ENCODE data around the gene TPM2. TPM values are rescaled to one million over a fixed set of nuclear protein-coding genes. Genes with fewer than 3 reads are reported as not detected.

Gene TPM2
- total RNA-seq, 1 donor from 2014 or later = 2,993 TPM

DNA sequence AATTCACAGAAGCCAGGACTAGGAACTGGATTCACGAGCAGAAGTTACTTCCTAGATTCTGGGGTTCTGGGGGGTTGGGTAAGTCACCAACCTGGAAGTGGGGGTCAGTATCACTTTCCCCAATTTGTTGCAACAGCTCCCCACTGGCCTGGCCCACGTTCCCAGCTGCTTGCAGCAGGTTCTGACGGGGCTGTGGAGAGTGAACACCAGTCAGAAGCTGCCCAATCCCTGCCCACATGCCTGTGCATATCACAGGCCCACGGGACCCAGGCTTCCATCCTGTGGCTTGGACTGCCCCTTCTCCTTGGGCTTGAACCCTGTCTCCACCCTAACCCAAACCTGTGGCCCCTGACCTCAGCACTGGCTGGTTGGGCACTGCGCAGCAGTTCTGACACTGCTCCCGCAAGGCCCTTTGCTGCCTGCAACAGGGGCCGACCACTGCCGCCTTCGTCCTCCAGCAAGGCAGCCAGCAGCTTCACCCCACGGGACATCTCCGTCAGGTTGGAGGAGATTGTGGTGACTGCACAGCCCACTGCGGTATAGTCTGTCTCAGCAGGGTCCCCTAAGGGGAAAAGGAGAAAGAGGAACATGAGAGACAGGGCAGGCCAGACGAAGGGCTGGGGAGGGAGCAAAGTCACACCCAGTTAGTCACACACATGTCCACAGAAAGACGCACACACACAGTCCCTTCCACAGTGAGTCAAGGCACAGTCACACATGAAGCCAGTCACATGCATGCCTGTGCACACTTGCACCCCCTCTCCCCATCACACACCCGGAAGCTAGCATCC lies 29.2 kb upstream of the TPM2 start:
- DNase-seq (ENCODE audit: low spot score) = no peak

GRCh38 chr9:35717132-35717870 lies 27.6 kb upstream of the TPM2 start:
- no peak for DNase-seq (ENCODE audit: low spot score)

DNA sequence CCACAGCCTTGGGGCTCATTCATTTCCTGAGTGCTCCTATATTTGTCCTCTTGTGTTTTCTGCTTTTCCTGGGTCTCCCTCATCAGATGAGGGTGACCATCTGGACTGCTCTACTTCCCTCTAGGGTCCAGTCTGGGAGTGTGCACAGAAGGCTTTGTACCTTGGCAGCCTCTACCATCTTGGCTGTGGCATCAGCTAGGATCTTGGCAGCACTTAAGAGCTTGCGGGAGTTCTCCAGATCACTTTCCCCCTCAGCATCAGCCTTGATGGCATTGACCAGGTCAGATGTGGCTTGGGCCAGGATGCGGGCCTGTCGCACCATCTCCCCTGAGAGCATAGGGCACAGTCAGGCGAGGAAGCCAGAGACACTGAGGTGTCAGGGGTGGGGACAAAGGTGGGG lies 26.5 kb upstream of the TPM2 start:
- DNase-seq (ENCODE audit: low spot score) = no peak

DNA sequence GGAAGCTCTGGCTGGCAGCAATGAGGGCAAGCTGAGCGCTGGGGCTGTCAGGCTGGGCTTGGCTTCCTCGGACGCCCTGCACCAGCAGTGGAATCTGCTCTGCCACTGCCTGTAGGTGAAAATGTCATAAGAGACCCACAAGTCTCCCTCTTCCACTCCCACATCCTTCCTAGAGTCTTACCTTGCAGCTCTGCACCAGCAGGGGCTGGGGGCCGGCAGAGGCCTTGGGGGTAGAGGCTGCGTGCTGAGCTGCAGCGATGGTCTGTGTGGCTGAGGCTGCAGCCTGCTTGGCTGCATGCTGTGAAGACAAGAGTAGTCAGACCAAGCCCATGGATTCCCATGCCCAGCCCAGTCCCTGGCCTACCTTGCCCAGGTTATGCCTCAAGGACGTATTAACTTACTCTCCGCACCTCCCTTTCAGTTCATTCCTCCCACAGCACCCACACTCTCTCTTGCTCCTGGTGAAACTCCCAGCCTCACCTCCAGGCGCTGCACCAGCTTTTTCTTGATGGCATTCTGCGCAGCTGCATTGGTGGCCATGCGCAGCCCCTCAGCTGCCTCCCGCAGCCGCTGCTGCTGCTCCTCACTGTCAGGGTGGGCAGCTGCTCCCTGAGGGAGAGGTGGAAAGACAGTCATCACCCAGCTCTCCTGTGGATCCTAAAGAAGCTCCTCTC lies 25.0 kb upstream of the TPM2 start:
- no peak for DNase-seq (ENCODE audit: low spot score)

GRCh38 chr9:35714123-35714522 lies 24.4 kb upstream of the TPM2 start:
- no peak for DNase-seq (ENCODE audit: low spot score)

DNA sequence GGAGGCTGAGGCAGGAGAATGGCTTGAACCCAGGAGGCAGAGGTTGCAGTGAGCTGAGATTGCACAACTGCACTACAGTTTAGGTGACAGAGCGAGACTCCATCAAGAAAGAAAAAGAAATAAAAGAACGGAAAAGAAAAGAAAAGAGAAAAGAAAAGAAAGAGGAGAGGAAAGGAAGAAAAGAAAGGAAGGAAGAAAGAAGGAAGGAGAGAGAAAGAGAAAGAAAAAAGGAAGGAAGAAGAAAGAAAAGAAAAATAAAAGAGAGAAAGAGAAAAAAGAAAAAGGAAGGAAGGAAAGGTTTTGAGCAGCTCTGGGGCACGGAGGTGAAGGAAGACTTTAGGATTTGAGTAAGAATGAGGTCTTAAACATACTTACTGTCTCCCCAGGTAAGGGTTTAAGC lies 23.9 kb upstream of the TPM2 start:
- DNase-seq (ENCODE audit: low spot score) = no peak

GRCh38 chr9:35712762-35713400 lies 23.2 kb upstream of the TPM2 start:
- DNase-seq (ENCODE audit: low spot score) = no peak

DNA sequence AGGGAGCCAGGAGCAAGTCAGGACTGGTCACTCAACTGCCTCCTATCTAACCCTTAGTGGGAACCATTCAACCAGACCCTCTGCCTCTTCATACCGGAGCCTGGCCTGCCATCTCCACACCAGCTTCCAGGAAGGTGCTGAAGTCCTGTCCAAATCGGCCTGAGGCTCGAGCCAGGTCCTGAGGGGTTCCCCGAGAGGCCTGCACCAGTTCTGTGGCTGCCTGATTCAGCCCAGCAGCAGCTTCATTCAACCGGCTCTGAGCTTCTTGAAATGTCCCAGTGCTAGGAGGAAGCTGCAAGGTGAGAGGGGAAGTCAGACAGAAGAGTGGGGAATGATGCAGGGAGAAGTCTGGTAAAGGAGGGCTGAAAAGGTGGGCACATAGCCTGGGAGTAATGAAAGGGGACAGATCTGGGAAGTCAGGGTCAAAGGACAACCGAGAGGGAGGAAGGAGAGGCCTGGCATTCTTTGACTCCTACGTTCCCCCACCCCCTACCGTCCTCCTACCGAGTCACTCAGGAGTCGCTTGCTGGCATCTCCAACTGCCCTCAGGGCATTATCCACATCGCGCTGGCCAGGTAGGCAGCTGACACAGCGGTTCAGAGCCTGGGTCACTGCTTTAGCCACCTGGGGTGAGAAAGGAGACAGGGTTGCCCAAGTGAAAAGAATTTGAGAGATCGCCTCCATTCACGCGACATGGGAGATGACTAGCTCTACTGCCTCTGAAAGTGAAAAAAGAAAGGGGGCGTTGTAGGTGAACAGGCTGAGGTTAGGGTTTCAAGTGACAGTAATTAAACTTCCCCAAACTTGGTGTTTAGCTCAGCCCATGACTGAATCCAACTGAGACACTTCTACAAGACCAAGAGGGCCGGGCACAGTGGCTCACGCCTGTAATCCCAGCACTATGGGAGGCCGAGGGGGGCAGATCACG lies 22.0 kb upstream of the TPM2 start:
- no peak for DNase-seq (ENCODE audit: low spot score)

DNA sequence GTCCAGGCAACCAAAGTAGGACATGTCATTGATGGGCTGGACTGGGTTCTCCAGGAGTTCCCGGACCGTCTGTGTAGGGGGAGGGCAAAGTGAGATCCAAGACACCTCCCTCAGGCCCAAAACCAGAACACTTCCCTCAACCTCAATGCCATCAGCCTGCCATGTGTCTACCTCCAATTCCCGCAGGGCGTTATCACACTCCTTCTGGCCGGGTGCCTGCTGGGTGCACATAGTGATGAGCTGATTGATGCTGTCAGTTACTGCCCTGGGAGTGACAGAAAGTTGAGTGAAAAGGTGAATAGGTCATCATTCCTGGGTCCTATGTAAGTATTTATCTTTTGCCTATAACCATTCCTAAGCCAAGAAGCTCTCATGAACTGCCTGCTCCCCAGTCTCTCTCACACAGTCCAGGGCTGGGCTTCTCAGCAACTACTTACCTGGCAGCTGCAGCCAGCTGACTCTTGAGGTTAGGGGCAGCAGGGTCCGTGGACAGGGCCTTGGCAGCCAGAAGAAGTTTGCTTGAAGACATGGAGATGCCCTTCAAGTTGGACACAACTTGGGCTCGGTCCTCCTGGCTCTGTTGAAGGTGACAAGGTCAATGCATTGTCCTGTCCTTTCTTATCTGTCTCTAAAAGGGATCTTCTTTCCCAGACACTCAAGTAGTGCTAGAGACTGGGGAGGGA lies 21.2 kb upstream of the TPM2 start:
- DNase-seq (ENCODE audit: low spot score) = no peak

- no peak for DNase-seq (ENCODE audit: low spot score)
Observed at GRCh38 chr9:35708146-35708545, 18.4 kb upstream of the TPM2 start.

GRCh38 chr9:35706951-35707350 lies 17.2 kb upstream of the TPM2 start:
- DNase-seq (ENCODE audit: low spot score) = no peak

DNA sequence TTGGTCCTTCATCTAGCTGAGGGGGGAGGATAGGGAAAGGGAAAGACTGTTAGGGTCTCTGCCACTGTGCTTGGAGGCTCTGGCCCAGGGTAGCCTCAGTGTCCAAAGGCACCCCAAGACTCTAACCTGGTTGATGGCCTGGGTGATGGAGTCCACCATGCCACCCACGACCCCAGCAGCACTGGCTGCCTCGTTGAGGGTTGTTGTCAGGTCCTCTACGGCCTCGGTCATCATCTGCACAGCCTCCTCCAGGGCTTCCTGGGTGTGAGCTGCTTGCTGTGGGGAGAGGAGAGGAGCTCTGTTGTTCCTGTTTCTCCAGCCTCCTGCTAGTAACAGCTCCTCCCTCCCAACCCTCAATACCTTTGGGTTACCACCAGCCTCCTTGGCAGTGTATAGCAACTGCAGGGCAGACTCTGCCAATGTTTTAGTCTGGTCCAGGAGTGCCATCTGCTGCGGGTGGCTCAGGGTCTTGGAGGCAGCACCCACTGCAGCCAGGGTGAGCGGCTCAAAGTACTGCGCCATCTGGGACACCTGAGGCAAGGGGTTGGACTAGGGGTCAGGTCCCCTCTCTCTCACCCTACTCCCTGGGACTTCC lies 16.2 kb upstream of the TPM2 start:
- DNase-seq (ENCODE audit: low spot score) = no peak

- no peak for DNase-seq (ENCODE audit: low spot score)
Observed at GRCh38 chr9:35705372-35705771, 15.6 kb upstream of the TPM2 start.

- no peak for DNase-seq (ENCODE audit: low spot score)
Observed at GRCh38 chr9:35703906-35704672, 14.4 kb upstream of the TPM2 start.

- no peak for DNase-seq (ENCODE audit: low spot score)
Observed at GRCh38 chr9:35702696-35703095, 13.0 kb upstream of the TPM2 start.

DNA sequence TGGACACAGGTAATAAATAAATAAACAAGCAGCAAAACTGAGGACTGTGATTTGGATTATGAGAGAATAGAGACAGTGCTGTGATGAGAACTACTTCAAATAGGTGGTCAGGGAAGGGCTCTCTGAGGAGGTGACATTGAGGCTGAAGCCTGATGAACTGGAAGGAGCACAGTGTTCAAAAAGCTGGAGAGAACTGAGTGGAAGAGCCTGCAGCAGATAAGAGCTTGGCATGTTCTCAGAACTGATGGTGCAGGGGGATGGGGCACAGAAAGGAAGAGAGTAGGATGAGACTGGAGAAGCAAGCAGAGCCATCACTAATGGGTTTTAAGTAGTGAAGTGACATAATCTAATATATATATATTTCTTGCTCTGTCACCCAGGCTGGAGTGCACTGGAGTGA lies 11.2 kb upstream of the TPM2 start:
- no peak for DNase-seq (ENCODE audit: low spot score)

DNA sequence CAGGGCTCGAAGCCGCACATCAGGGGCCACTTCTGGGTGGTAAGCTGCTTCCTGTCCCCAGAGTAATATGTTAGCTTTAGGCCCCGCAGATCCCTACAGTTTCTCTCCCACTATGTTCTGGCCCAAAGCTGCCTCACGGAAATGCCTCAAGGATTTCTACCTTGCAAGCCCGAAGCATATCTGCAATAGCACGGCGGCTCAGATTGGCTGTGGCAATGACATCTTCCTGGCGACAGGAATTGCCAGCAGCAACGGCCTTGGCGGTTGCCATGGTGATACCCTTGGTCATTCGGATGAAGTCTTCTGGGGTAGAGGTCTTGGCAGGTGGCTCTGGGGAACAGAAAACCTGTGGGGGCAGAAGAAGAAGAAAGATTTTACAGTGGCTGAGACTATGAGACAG lies 10.3 kb upstream of the TPM2 start:
- DNase-seq (ENCODE audit: low spot score) = no peak

DNA sequence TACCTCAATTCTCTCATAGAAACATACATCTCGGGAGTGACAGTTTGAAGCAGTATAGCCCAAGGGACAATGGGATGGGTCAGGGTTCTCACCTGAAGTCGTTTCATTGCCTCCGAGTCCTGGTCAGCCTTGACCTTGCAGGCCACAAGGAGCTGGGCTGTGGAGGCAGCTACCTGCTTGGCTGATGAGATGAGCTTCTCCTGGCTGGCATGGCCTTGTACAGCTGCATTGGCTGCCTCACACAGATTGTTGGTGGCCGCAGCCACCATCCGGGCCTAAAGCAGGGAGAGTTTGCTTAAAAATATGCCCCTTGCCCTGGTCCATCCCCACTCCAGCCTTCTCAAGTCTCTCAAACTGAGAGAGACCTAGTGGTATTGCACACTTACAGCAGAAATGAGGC lies 8.5 kb upstream of the TPM2 start:
- DNase-seq (ENCODE audit: low spot score) = no peak

GRCh38 chr9:35697486-35697885 lies 7.8 kb upstream of the TPM2 start:
- DNase-seq (ENCODE audit: low spot score) = no peak
